HepG2 (cell line): ENCODE measurements around the gene ZNF26. TPM values are rescaled to one million over a fixed set of nuclear protein-coding genes. Genes with fewer than 3 reads are reported as not detected.

Experiments
- ATF4 ChIP-seq, 2 experiments: fragments of 450-650 bp in 1 of 2; sonication (generic) in 1 of 2; formaldehyde crosslinking; IDR thresholded peaks; 2 replicates each; pipeline versions ENCODE4 v1.5.0 to v1.8.0; 2020 to 2022; ENCODE audit warnings: mild to moderate bottlenecking in 1 of 2, missing genetic modification reagents in 1 of 2
- BRD4 ChIP-seq: sonication (generic); formaldehyde crosslinking; IDR thresholded peaks from 2 replicates; pipeline ENCODE4 v1.4.0; 2020; ENCODE audit warnings: missing genetic modification reagents
- CBX5 ChIP-seq: sonication (generic); formaldehyde crosslinking; IDR thresholded peaks from 2 replicates; pipeline ENCODE4 v1.4.0; 2020; ENCODE audit warnings: missing genetic modification reagents, borderline replicate concordance
- CENPBD1 ChIP-seq: sonication (generic); formaldehyde crosslinking; IDR thresholded peaks from 2 replicates; pipeline ENCODE4 v1.8.0; 2022; ENCODE audit warnings: missing genetic modification reagents, low read depth, mild to moderate bottlenecking, borderline replicate concordance
- PITX1 ChIP-seq: sonication (generic); formaldehyde crosslinking; IDR thresholded peaks from 2 replicates; pipeline ENCODE4 v1.5.1; 2020; ENCODE audit warnings: mild to moderate bottlenecking, missing genetic modification reagents
- PLRG1 ChIP-seq: fragments of 450-650 bp; conservative IDR thresholded peaks from 2 replicates; pipeline ENCODE4 v1.6.1; 2016
- SIX4 ChIP-seq: sonication (generic); formaldehyde crosslinking; IDR thresholded peaks from 2 replicates; pipeline ENCODE4 v1.4.0; 2020; ENCODE audit warnings: missing genetic modification reagents
- SPEN ChIP-seq: sonication (generic); formaldehyde crosslinking; IDR thresholded peaks from 2 replicates; pipeline ENCODE4 v1.5.1; 2020; ENCODE audit warnings: low read depth, mild to moderate bottlenecking, missing genetic modification reagents
- SYNCRIP ChIP-seq: fragments of 200-400 bp; formaldehyde crosslinking; IDR thresholded peaks from 2 replicates; pipeline ENCODE4 v1.6.1; 2018; ENCODE audit warnings: mild to moderate bottlenecking, low read depth, low read length; ENCODE audit not compliant: insufficient read depth
- ZNF136 ChIP-seq: sonication (generic); formaldehyde crosslinking; IDR thresholded peaks from 2 replicates; pipeline ENCODE4 v1.8.1; 2022; ENCODE audit warnings: low read depth, mild to moderate bottlenecking, moderate library complexity, missing genetic modification reagents
- ZNF280B ChIP-seq: sonication (generic); formaldehyde crosslinking; IDR thresholded peaks from 2 replicates; pipeline ENCODE4 v1.5.0; 2020; ENCODE audit warnings: missing genetic modification reagents, mild to moderate bottlenecking, borderline replicate concordance
- ZNF280D ChIP-seq: sonication (generic); formaldehyde crosslinking; IDR thresholded peaks from 2 replicates; pipeline ENCODE4 v1.5.1; 2020; ENCODE audit warnings: mild to moderate bottlenecking, missing genetic modification reagents
- ZNF329 ChIP-seq: sonication (generic); formaldehyde crosslinking; IDR thresholded peaks from 2 replicates; pipeline ENCODE4 v1.9.0; 2021; ENCODE audit warnings: low read depth, mild to moderate bottlenecking, missing genetic modification reagents
- ZNF780A ChIP-seq: sonication (generic); formaldehyde crosslinking; IDR thresholded peaks from 2 replicates; pipeline ENCODE4 v1.8.0; 2022; ENCODE audit warnings: mild to moderate bottlenecking, missing genetic modification reagents, moderate library complexity
- ZNF784 ChIP-seq: sonication (generic); formaldehyde crosslinking; IDR thresholded peaks from 2 replicates; pipeline ENCODE4 v1.5.1; 2020; ENCODE audit warnings: missing genetic modification reagents, mild to moderate bottlenecking, borderline replicate concordance
- ZNF883 ChIP-seq: sonication (generic); formaldehyde crosslinking; IDR thresholded peaks from 2 replicates; pipeline ENCODE4 v1.5.1; 2020; ENCODE audit warnings: mild to moderate bottlenecking, missing genetic modification reagents; ENCODE audit errors: not compliant biosample characterization
- polyA plus RNA-seq, 8 experiments: library from polyadenylated mRNA; depleted of rRNA in 3 of 8; stranded (reverse) in 7 of 8; unstranded in 1 of 8; fragments of >200 nt; fragmentation: Illumina TruSeq in 4 of 8; extraction: Trizol in 4 of 8; gene quantifications; 2 replicates each; pipeline versions ENCODE4 v1.2.1 to v1.2.3, GENCODE V29; 2011 to 2016; ENCODE audit warnings: low read depth in 4 of 8, missing spikeins in 1 of 8, mixed read lengths in 1 of 8; ENCODE audit not compliant: insufficient read depth in 1 of 8
- total RNA-seq, 5 experiments: library from RNA; depleted of rRNA; stranded (reverse); fragments of >200 nt; fragmentation: Illumina TruSeq; extraction: Trizol; gene quantifications; 2 replicates each; pipeline ENCODE4 v1.2.3, GENCODE V29; 2016; ENCODE audit warnings: low read depth in 1 of 5

The ZNF26 gene
- total and polyA plus RNA-seq, 2 of the 13 experiments (the other 11 are each of a cell fraction or from before 2014, with no cell fraction given): 3.8 to 6.5 TPM

GRCh38 chr12:132986001-132986884 is at the start of gene ZNF26 (continued):
- TF ChIP-seq ZNF280D (CRISPR knock-in tag) (peak; percentile 67; the same call in 1 of the 2 replicates), PLRG1 (no peak), SIX4 (CRISPR knock-in tag) (no peak), ZNF780A (CRISPR knock-in tag) (no peak), PITX1 (CRISPR knock-in tag) (peak; percentile 76; the same call in 1 of the 2 replicates), ATF4 (CRISPR knock-in tag; IDR thresholded peaks at IDR 0.05) (no peak), SYNCRIP (no peak), SPEN (CRISPR knock-in tag) (peak; percentile 99), BRD4 (0 out of 2 replicates have a peak, but pooled peaks have one; percentile 60), CENPBD1 (no peak), ZNF280B (CRISPR knock-in tag) (no peak; the same call in 1 of the 2 replicates), ZNF136 (CRISPR knock-in tag) (peak; percentile 56; the same call in 1 of the 2 replicates), ZNF329 (CRISPR knock-in tag) (no peak), ZNF883 (CRISPR knock-in tag) (peak; percentile 58), ZNF784 (no peak), CBX5 (CRISPR knock-in tag) (peak; percentile 96; the same call in 1 of the 2 replicates)
